GM12878 (cell line): ENCODE measurements around the gene PSG1. TPM values are rescaled to one million over a fixed set of nuclear protein-coding genes. Genes with fewer than 3 reads are reported as not detected.
"Not testable (repeated sequence)": the region's sequence is repeated elsewhere in the genome, so short reads cannot be mapped to it uniquely, and the experiment has no call there.

Experiments
- ATAC-seq: fragments of 200-7000 bp; cut with Tn5 transposase; 3 replicates; pipeline ENCODE4 v1.9.1; 2020; ENCODE audit warnings: mild to moderate bottlenecking, moderate library complexity
- BruUV-seq: library from RNA; stranded (reverse); fragments of 400-500 nt; replicated peaks from 2 replicates; lab custom pipeline; 2021; lab: Mats Ljungman, UMichigan
- CTCF ChIA-PET: fragments of 300-600 bp; sonication (Branson Sonifier 250); formaldehyde crosslinking; extraction: SDS; loops from one replicate; lab custom pipeline; 2021; ENCODE audit warnings: inconsistent platforms; lab: Yijun Ruan, JAX
- POLR2A ChIA-PET: fragments of 350-600 bp; formaldehyde crosslinking; extraction: SDS; loops from one replicate; lab custom pipeline; 2021; ENCODE audit warnings: inconsistent platforms; lab: Charles Lee
- RAD21 ChIA-PET: fragments of 300-600 bp; sonication (Branson Sonifier 250); formaldehyde crosslinking; loops from one replicate; lab custom pipeline; 2023; ENCODE audit warnings: antibody characterized with exemption; ENCODE audit not compliant: unreplicated experiment; lab: Charles Lee
- SMC1A ChIA-PET: fragments of 300-600 bp; sonication (Branson Sonifier 250); formaldehyde crosslinking; loops from one replicate; lab custom pipeline; 2023; ENCODE audit not compliant: unreplicated experiment, uncharacterized antibody; lab: Charles Lee
- DNase-seq: peaks from one replicate; pipeline ENCODE4 v3.0.0-alpha.2; 2011; ENCODE audit warnings: low read depth, low spot score
- FAIRE-seq: peaks from 3 replicates; lab custom pipeline; 2011; peaks lifted over from hg19 to GRCh38; lab: Jason Lieb, UNC
- H2AFZ ChIP-seq: 2 replicates; pipeline ENCODE4 v1.6.0; 2011; ENCODE audit warnings: low read depth, low read length, control low read depth; ENCODE audit not compliant: control insufficient read depth
- H3K27ac ChIP-seq: 2 replicates; pipeline ENCODE4 v1.5.1; 2011; ENCODE audit warnings: control low read depth; ENCODE audit not compliant: control insufficient read depth, insufficient read depth
- H3K27me3 ChIP-seq, 2 experiments: replicated peaks in 1 of 2; 2 replicates each; pipeline versions ENCODE4 v1.6.0 to v1.6.1; 2011; ENCODE audit warnings: low read length in 1 of 2; ENCODE audit not compliant: control insufficient read depth in 2 of 2, insufficient read depth in 2 of 2
- H3K36me3 ChIP-seq, 2 experiments: 2 replicates each; pipeline ENCODE4 v1.5.1; 2011; ENCODE audit warnings: low read length in 1 of 2; ENCODE audit not compliant: control insufficient read depth in 2 of 2, insufficient read depth in 2 of 2
- H3K4me1 ChIP-seq: 2 replicates; pipeline ENCODE4 v1.6.1; 2011; ENCODE audit warnings: mild to moderate bottlenecking, low read length, moderate library complexity, mixed read lengths; ENCODE audit not compliant: control insufficient read depth, insufficient read depth
- H3K4me2 ChIP-seq: 2 replicates; pipeline ENCODE4 v1.6.0; 2011; ENCODE audit warnings: control low read depth; ENCODE audit not compliant: control insufficient read depth, insufficient read depth
- H3K4me3 ChIP-seq: fragments of 200-600 bp; sonication (generic); 2 replicates; pipeline ENCODE4 v1.5.1; 2016
- H3K79me2 ChIP-seq: 2 replicates; pipeline ENCODE4 v1.6.0; 2011; ENCODE audit warnings: low read length; ENCODE audit not compliant: control insufficient read depth, insufficient read depth
- H3K9ac ChIP-seq: 2 replicates; pipeline ENCODE4 v1.8.0; 2011; ENCODE audit warnings: low read length, control low read depth, mixed read lengths; ENCODE audit not compliant: control insufficient read depth, insufficient read depth
- H3K9me3 ChIP-seq: replicated peaks from 3 replicates; pipeline ENCODE4 v1.5.1; 2011; ENCODE audit warnings: mild to moderate bottlenecking, low read length; ENCODE audit not compliant: control insufficient read depth, insufficient read depth
- H4K20me1 ChIP-seq: 2 replicates; pipeline ENCODE4 v1.6.0; 2011; ENCODE audit not compliant: control insufficient read depth, insufficient read depth
- WGBS: methylation state at CpG from one replicate; pipeline ENCODE4 v1.1.6; 2016; ENCODE audit warnings: low lambda C conversion rate; ENCODE audit not compliant: insufficient replicate concordance, insufficient coverage; ENCODE audit errors: missing lambda C conversion rate; 5-methylcytosine and 5-hydroxymethylcytosine counted together
- in situ Hi-C: fragments of 300-500 bp; cut with MboI; formaldehyde crosslinking; loops from 9 replicates; pipeline ENCODE4 v1.14.3; 2018; ENCODE audit warnings: mixed read lengths
- intact Hi-C: fragments of 100-400 bp; cut with micrococcal nuclease; formaldehyde crosslinking; loops from one replicate; pipeline ENCODE4 v1.14.2; 2022; ENCODE audit not compliant: unreplicated experiment
- polyA plus RNA-seq, 11 experiments: library from polyadenylated mRNA; depleted of rRNA in 4 of 11; unstranded in 6 of 11; stranded (reverse) in 5 of 11; fragments of >200 nt; fragmentation: Nextera tagmentation in 4 of 11; fragmentation: Illumina TruSeq in 1 of 11; extraction: Ambion mirVana in 4 of 11; extraction: Trizol in 1 of 11; gene quantifications; 1 replicate in 1 of 11; 2 replicates in 10 of 11; pipeline versions ENCODE4 v1.2.1 to v1.2.3, GENCODE V29; 2011 to 2016; ENCODE audit warnings: inconsistent platforms in 2 of 11, missing spikeins in 2 of 11, low read depth in 1 of 11
- total RNA-seq, 4 experiments: library from RNA; depleted of rRNA in 3 of 4; stranded (reverse); fragments of >200 nt in 3 of 4; fragmentation: Illumina TruSeq in 1 of 4; extraction: Trizol in 1 of 4; gene quantifications; 2 replicates each; pipeline versions ENCODE4 v1.2.1 to v1.2.3, GENCODE V29; 2013 to 2021

The PSG1 gene
- total and polyA plus RNA-seq, 10 of the 15 experiments (the other 5 are each of a cell fraction or from before 2014, with no cell fraction given) = not detected

GRCh38 chr19:42832746-42833442, 46.6 kb downstream of the PSG1 start:
- intact Hi-C loops, H3K4me1 ChIP-seq, H3K27me3 ChIP-seq, SMC1A ChIA-PET, ATAC-seq, POLR2A ChIA-PET, DNase-seq, H3K4me2 ChIP-seq, H3K27ac ChIP-seq, H3K9me3 ChIP-seq, H3K79me2 ChIP-seq, RAD21 ChIA-PET, H2AFZ ChIP-seq, H4K20me1 ChIP-seq, FAIRE-seq, H3K36me3 ChIP-seq, H3K9ac ChIP-seq, BruUV-seq, H3K4me3 ChIP-seq, CTCF ChIA-PET, in situ Hi-C loops: not testable (repeated sequence)
- 17% methylated on average over 9 of the region's 9 CpGs for WGBS

- H3K4me3 ChIP-seq, POLR2A ChIA-PET, H3K27ac ChIP-seq, H3K4me1 ChIP-seq, intact Hi-C loops, FAIRE-seq, in situ Hi-C loops, RAD21 ChIA-PET, CTCF ChIA-PET, H4K20me1 ChIP-seq, SMC1A ChIA-PET, H3K4me2 ChIP-seq, H2AFZ ChIP-seq, H3K36me3 ChIP-seq, H3K79me2 ChIP-seq, H3K9me3 ChIP-seq, H3K9ac ChIP-seq, H3K27me3 ChIP-seq, BruUV-seq, ATAC-seq, DNase-seq: not testable (repeated sequence)
- 23% methylated on average over 3 of the region's 3 CpGs for WGBS
Observed at GRCh38 chr19:42832023-42832680, 47.4 kb downstream of the PSG1 start.
